K562 (cell line): ENCODE results near the gene MYBL2. TPM values are rescaled to one million over a fixed set of nuclear protein-coding genes. Genes with fewer than 3 reads are reported as not detected.

Experiments
- ATAC-seq: fragments of 200-7000 bp; cut with Tn5 transposase; 3 replicates; pipeline ENCODE4 v1.9.1; 2020; ENCODE audit warnings: moderate library complexity
- BruUV-seq: library from RNA; stranded (reverse); fragments of 400-500 nt; replicated peaks from 2 replicates; lab custom pipeline; 2021; lab: Mats Ljungman, UMichigan
- CTCF ChIA-PET: fragments of 300-600 bp; formaldehyde crosslinking; extraction: SDS; loops from one replicate; lab custom pipeline; 2021; ENCODE audit warnings: low intra/inter-chr PET ratio; lab: Yijun Ruan, JAX
- POLR2A ChIA-PET: fragments of 300-600, 350-650 bp; sonication (Branson Sonifier 250); formaldehyde crosslinking; extraction: SDS; loops from one replicate; lab custom pipeline; 2021; ENCODE audit warnings: antibody characterized with exemption, inconsistent platforms; lab: Yijun Ruan, JAX
- DNase-seq, 4 experiments: peaks; one replicate each; pipeline versions ENCODE4 v3.0.0 to v3.0.0-alpha.2; 2011 to 2018; ENCODE audit warnings: low spot score in 3 of 4, mixed read lengths in 3 of 4; ENCODE audit errors: extremely low read depth in 1 of 4
- FAIRE-seq: peaks from 2 replicates; lab custom pipeline; 2011; peaks lifted over from hg19 to GRCh38; lab: Jason Lieb, UNC
- H2AFZ ChIP-seq: 2 replicates; pipeline ENCODE4 v1.6.0; 2011; ENCODE audit warnings: low read depth, low read length, control low read depth, inconsistent platforms
- H3K27ac ChIP-seq: fragments of 200-600 bp; 3 replicates; pipeline ENCODE4 v1.8.0; 2011; ENCODE audit warnings: low read depth, mild to moderate bottlenecking, control low read depth, inconsistent platforms, low read length, moderate library complexity, mixed read lengths; ENCODE audit errors: extremely low read depth
- H3K27me3 ChIP-seq, 2 experiments: fragments of 300-600 bp in 1 of 2; 2 replicates in 1 of 2; 3 replicates in 1 of 2; pipeline versions ENCODE4 v1.6.0 to v1.8.0; 2011; ENCODE audit warnings: inconsistent platforms in 2 of 2, low read length in 2 of 2, mild to moderate bottlenecking in 1 of 2, mixed read lengths in 1 of 2, moderate library complexity in 1 of 2; ENCODE audit not compliant: control insufficient read depth in 2 of 2, insufficient read depth in 2 of 2
- H3K36me3 ChIP-seq: fragments of 300-600 bp; 3 replicates; pipeline ENCODE4 v1.8.0; 2011; ENCODE audit warnings: mild to moderate bottlenecking, low read length, inconsistent platforms; ENCODE audit not compliant: control insufficient read depth, insufficient read depth
- H3K4me1 ChIP-seq, 2 experiments: fragments of 200-600 bp in 1 of 2; replicated peaks in 1 of 2; 2 replicates in 1 of 2; 3 replicates in 1 of 2; pipeline versions ENCODE4 v1.5.1 to v1.8.0; 2011; ENCODE audit warnings: inconsistent platforms in 2 of 2, low read length in 2 of 2, mild to moderate bottlenecking in 1 of 2, mixed read lengths in 1 of 2, moderate library complexity in 1 of 2; ENCODE audit not compliant: control insufficient read depth in 2 of 2, insufficient read depth in 2 of 2
- H3K4me2 ChIP-seq: 2 replicates; pipeline ENCODE4 v1.6.1; 2011; ENCODE audit warnings: low read length, control low read depth, inconsistent platforms, mixed read lengths; ENCODE audit not compliant: insufficient read depth
- H3K4me3 ChIP-seq: fragments of 200-600 bp; sonication (generic), shearing (Covaris generic); 2 replicates; pipeline ENCODE4 v1.5.1; 2016; ENCODE audit warnings: control low read depth, inconsistent platforms
- H3K79me2 ChIP-seq: fragments of 200-600 bp; 3 replicates; pipeline ENCODE4 v1.8.0; 2011; ENCODE audit warnings: low read length, inconsistent platforms; ENCODE audit not compliant: control insufficient read depth, insufficient read depth
- H3K9ac ChIP-seq, 2 experiments: 2 replicates each; pipeline versions ENCODE4 v1.6.0 to v1.6.1; 2011; ENCODE audit warnings: low read depth in 2 of 2, low read length in 2 of 2, control low read depth in 1 of 2, inconsistent platforms in 1 of 2, mild to moderate bottlenecking in 1 of 2, mixed read lengths in 1 of 2; ENCODE audit not compliant: insufficient read depth in 1 of 2
- H3K9me1 ChIP-seq: one replicate; pipeline ENCODE4 v1.6.0; 2011; ENCODE audit warnings: inconsistent platforms, mild to moderate bottlenecking, low read length, moderate library complexity; ENCODE audit not compliant: control insufficient read depth, insufficient read depth
- H3K9me3 ChIP-seq: replicated peaks from 2 replicates; pipeline ENCODE4 v1.5.1; 2011; ENCODE audit warnings: low read depth, low read length, inconsistent platforms; ENCODE audit not compliant: control insufficient read depth, insufficient read depth
- H4K20me1 ChIP-seq: replicated peaks from 2 replicates; pipeline ENCODE4 v1.6.1; 2011; ENCODE audit warnings: low read length, inconsistent platforms, mixed read lengths; ENCODE audit not compliant: control insufficient read depth, insufficient read depth
- L3MBTL2 ChIP-seq: fragments of 450-650 bp; IDR thresholded peaks from 2 replicates; pipeline ENCODE4 v1.6.1; 2016; ENCODE audit warnings: mild to moderate bottlenecking, moderate library complexity
- SMARCC2 ChIP-seq: fragments of 450-650 bp; IDR thresholded peaks from 2 replicates; pipeline ENCODE4 v1.6.1; 2017; ENCODE audit warnings: antibody characterized with exemption, moderate library complexity, mild to moderate bottlenecking, low read depth
- YY1 ChIP-seq, 3 experiments: IDR thresholded peaks; 2 replicates each; pipeline ENCODE4 v1.6.1; 2011; ENCODE audit warnings: low read length in 2 of 3, mild to moderate bottlenecking in 2 of 3, moderate library complexity in 2 of 3, borderline replicate concordance in 1 of 3, control low read depth in 1 of 3, low read depth in 1 of 3; ENCODE audit not compliant: insufficient read depth in 3 of 3, insufficient replicate concordance in 2 of 3, control insufficient read depth in 1 of 3, insufficient read length in 1 of 3; ENCODE audit errors: extremely low read depth in 1 of 3
- WGBS: fragments of 100-300 bp; shearing (Covaris generic); methylation state at CpG from one replicate; pipeline ENCODE4 v1.1.6; 2016; ENCODE audit warnings: low coverage, mixed read lengths; ENCODE audit not compliant: insufficient coverage; ENCODE audit errors: missing lambda C conversion rate; 5-methylcytosine and 5-hydroxymethylcytosine counted together
- in situ Hi-C: fragments of 300-500 bp; cut with MboI; formaldehyde crosslinking; loops from 4 replicates; pipeline ENCODE4 v1.15.0; 2018; ENCODE audit warnings: inconsistent platforms, mixed read lengths
- intact Hi-C: fragments of 100-400 bp; cut with micrococcal nuclease; formaldehyde crosslinking; loops from 2 replicates; pipeline ENCODE4 v1.14.2; 2022
- polyA plus RNA-seq, 8 experiments: library from polyadenylated mRNA; depleted of rRNA in 4 of 8; stranded (reverse) in 5 of 8; unstranded in 3 of 8; fragments of >200 nt; fragmentation: Nextera tagmentation in 2 of 8; fragmentation: Illumina TruSeq in 1 of 8; extraction: Ambion mirVana in 2 of 8; extraction: Trizol in 1 of 8; gene quantifications; 2 replicates each; pipeline versions ENCODE4 v1.2.1 to v1.2.3, GENCODE V29; 2011 to 2014; ENCODE audit warnings: inconsistent platforms in 1 of 8, missing spikeins in 1 of 8
- total RNA-seq, 7 experiments: library from RNA; depleted of rRNA in 6 of 7; stranded (reverse); fragments of >200 nt in 6 of 7; fragmentation: Illumina TruSeq in 2 of 7; extraction: Trizol in 2 of 7; gene quantifications; 2 replicates each; pipeline versions ENCODE4 v1.2.1 to v1.2.3, GENCODE V29; 2011 to 2021; ENCODE audit warnings: low replicate concordance in 1 of 7
- TF ChIP-seq, protein P1 (sequence below), 2 experiments: IDR thresholded peaks; 2 replicates each; pipeline ENCODE4 v1.6.1; 2011; ENCODE audit warnings: borderline replicate concordance in 1 of 2, control low read depth in 1 of 2, low read depth in 1 of 2, low read length in 1 of 2, mild to moderate bottlenecking in 1 of 2, mixed read lengths in 1 of 2, moderate library complexity in 1 of 2; ENCODE audit not compliant: insufficient read depth in 1 of 2, insufficient read length in 1 of 2, poor library complexity in 1 of 2, severe bottlenecking in 1 of 2; ENCODE audit errors: extremely low read depth in 1 of 2
- TF ChIP-seq, protein P2 (sequence below): fragments of 450-650 bp; IDR thresholded peaks from 2 replicates; pipeline ENCODE4 v1.6.1; 2016; ENCODE audit warnings: mild to moderate bottlenecking, moderate library complexity

Gene MYBL2
- total and polyA plus RNA-seq, 9 of the 15 experiments (the other 6 are each of a cell fraction or from before 2014, with no cell fraction given): 4.4 to 169 (median 52.5) TPM

DNA sequence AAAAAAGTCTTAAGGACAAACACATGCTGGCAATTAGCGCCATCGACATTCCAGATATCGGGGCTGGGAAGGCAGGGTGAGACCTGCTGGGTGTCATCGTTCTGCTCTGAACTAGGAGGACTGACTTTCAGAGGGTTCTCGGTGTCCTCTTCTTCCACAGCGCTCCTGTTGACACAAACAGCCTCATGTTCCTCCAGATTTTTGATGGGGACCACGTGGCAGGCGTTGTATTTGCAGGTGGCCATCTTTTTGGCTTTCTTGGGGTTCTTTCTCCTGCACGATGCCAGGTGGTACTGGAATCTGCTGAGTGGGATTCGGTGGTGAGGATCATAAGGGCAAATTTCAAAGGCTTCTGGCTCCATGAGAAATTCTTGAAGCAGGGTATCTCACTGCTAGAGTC is 59.4 kb downstream of the MYBL2 start:
- FAIRE-seq (no peak), DNase-seq (no peak), ATAC-seq (no peak)
- Histone ChIP-seq H3K9me3 (no peaks in the 10 kb centered on the region), H3K9me1 (no peaks in the 10 kb centered on the region), H3K9ac (no peak overlapping the region), H2AFZ (peak overlapping the region; percentile 7; the same call in 1 of the 2 replicates), H3K79me2 (no peaks in the 10 kb centered on the region), H3K27ac (no peak overlapping the region), H3K4me1 (peaks cover 0 to 6% of the 10 kb centered on the region in 2 experiments; a peak in 2 of 5 replicates), H3K4me2 (no peak overlapping the region), H4K20me1 (peaks cover 2% of the 10 kb centered on the region; the same call in 1 of the 2 replicates), H3K27me3 (peaks cover 14 to 30% of the 10 kb centered on the region in 2 experiments; a peak in 4 of 5 replicates), H3K36me3 (no peaks in the 10 kb centered on the region), H3K4me3 (no peak overlapping the region)
- in situ Hi-C loops: no loop called here
- BruUV-seq: no TSS peak
- intact Hi-C loops: loop anchor here (10.0 kb wide), 1 partner anchor 272 kb away; the partner anchor contains the start of gene SRSF6
- ChIA-PET POLR2A (interaction anchor here (0.9 to 1.0 kb wide), 2 partner anchors 11 to 12 kb away, joined by 3 read pairs; no protein-coding TSS in a partner anchor), CTCF (no interaction called here)
- TF ChIP-seq, protein P1, sequence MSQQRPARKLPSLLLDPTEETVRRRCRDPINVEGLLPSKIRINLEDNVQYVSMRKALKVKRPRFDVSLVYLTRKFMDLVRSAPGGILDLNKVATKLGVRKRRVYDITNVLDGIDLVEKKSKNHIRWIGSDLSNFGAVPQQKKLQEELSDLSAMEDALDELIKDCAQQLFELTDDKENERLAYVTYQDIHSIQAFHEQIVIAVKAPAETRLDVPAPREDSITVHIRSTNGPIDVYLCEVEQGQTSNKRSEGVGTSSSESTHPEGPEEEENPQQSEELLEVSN (IDR thresholded peaks at IDR 0.05; ENCODE audit: borderline replicate concordance in 1 of 2, extremely low read depth in 1 of 2, insufficient read depth in 1 of 2, insufficient read length in 1 of 2, low read depth in 1 of 2, low read length in 1 of 2, poor library complexity in 1 of 2, severe bottlenecking in 1 of 2): peak in 1 of 2 experiments; percentile 40
- TF ChIP-seq YY1 (IDR thresholded peaks at IDR 0.05; ENCODE audit: borderline replicate concordance in 1 of 3, control insufficient read depth in 1 of 3, extremely low read depth in 1 of 3, insufficient read depth in 3 of 3, insufficient read length in 1 of 3, insufficient replicate concordance in 2 of 3, low read depth in 1 of 3, low read length in 2 of 3): peak in 1 of 3 experiments; percentile 45
- TF ChIP-seq, protein P2, sequence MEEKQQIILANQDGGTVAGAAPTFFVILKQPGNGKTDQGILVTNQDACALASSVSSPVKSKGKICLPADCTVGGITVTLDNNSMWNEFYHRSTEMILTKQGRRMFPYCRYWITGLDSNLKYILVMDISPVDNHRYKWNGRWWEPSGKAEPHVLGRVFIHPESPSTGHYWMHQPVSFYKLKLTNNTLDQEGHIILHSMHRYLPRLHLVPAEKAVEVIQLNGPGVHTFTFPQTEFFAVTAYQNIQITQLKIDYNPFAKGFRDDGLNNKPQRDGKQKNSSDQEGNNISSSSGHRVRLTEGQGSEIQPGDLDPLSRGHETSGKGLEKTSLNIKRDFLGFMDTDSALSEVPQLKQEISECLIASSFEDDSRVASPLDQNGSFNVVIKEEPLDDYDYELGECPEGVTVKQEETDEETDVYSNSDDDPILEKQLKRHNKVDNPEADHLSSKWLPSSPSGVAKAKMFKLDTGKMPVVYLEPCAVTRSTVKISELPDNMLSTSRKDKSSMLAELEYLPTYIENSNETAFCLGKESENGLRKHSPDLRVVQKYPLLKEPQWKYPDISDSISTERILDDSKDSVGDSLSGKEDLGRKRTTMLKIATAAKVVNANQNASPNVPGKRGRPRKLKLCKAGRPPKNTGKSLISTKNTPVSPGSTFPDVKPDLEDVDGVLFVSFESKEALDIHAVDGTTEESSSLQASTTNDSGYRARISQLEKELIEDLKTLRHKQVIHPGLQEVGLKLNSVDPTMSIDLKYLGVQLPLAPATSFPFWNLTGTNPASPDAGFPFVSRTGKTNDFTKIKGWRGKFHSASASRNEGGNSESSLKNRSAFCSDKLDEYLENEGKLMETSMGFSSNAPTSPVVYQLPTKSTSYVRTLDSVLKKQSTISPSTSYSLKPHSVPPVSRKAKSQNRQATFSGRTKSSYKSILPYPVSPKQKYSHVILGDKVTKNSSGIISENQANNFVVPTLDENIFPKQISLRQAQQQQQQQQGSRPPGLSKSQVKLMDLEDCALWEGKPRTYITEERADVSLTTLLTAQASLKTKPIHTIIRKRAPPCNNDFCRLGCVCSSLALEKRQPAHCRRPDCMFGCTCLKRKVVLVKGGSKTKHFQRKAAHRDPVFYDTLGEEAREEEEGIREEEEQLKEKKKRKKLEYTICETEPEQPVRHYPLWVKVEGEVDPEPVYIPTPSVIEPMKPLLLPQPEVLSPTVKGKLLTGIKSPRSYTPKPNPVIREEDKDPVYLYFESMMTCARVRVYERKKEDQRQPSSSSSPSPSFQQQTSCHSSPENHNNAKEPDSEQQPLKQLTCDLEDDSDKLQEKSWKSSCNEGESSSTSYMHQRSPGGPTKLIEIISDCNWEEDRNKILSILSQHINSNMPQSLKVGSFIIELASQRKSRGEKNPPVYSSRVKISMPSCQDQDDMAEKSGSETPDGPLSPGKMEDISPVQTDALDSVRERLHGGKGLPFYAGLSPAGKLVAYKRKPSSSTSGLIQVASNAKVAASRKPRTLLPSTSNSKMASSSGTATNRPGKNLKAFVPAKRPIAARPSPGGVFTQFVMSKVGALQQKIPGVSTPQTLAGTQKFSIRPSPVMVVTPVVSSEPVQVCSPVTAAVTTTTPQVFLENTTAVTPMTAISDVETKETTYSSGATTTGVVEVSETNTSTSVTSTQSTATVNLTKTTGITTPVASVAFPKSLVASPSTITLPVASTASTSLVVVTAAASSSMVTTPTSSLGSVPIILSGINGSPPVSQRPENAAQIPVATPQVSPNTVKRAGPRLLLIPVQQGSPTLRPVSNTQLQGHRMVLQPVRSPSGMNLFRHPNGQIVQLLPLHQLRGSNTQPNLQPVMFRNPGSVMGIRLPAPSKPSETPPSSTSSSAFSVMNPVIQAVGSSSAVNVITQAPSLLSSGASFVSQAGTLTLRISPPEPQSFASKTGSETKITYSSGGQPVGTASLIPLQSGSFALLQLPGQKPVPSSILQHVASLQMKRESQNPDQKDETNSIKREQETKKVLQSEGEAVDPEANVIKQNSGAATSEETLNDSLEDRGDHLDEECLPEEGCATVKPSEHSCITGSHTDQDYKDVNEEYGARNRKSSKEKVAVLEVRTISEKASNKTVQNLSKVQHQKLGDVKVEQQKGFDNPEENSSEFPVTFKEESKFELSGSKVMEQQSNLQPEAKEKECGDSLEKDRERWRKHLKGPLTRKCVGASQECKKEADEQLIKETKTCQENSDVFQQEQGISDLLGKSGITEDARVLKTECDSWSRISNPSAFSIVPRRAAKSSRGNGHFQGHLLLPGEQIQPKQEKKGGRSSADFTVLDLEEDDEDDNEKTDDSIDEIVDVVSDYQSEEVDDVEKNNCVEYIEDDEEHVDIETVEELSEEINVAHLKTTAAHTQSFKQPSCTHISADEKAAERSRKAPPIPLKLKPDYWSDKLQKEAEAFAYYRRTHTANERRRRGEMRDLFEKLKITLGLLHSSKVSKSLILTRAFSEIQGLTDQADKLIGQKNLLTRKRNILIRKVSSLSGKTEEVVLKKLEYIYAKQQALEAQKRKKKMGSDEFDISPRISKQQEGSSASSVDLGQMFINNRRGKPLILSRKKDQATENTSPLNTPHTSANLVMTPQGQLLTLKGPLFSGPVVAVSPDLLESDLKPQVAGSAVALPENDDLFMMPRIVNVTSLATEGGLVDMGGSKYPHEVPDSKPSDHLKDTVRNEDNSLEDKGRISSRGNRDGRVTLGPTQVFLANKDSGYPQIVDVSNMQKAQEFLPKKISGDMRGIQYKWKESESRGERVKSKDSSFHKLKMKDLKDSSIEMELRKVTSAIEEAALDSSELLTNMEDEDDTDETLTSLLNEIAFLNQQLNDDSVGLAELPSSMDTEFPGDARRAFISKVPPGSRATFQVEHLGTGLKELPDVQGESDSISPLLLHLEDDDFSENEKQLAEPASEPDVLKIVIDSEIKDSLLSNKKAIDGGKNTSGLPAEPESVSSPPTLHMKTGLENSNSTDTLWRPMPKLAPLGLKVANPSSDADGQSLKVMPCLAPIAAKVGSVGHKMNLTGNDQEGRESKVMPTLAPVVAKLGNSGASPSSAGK: peak; percentile 69
- TF ChIP-seq SMARCC2: no peak
- TF ChIP-seq L3MBTL2: peak; percentile 41; the same call in 1 of the 2 replicates
- 3% methylated on average over 10 of the region's 10 CpGs for WGBS
